Neural progenitor cell (in vitro differentiated cells): ENCODE data around the gene GALR1. TPM values are rescaled to one million over a fixed set of nuclear protein-coding genes. Genes with fewer than 3 reads are reported as not detected.
"Not testable (repeated sequence)": the region's sequence is repeated elsewhere in the genome, so short reads cannot be mapped to it uniquely, and the experiment has no call there.

Experiments
- DNase-seq: peaks from one replicate; pipeline ENCODE4 v3.0.0-alpha.2; 2016; ENCODE audit warnings: low spot score
- H2AFZ ChIP-seq: fragments of 200-600 bp; sonication (generic); replicated peaks from 2 replicates; pipeline ENCODE4 v1.6.1; 2016; ENCODE audit warnings: antibody characterized with exemption
- H3F3A ChIP-seq: fragments of 200-600 bp; sonication (generic); 2 replicates; pipeline ENCODE4 v1.6.1; 2016; ENCODE audit warnings: antibody characterized with exemption, low read depth
- H3K27ac ChIP-seq: fragments of 200-600 bp; sonication (generic); 2 replicates; pipeline ENCODE4 v1.5.1; 2016; ENCODE audit warnings: mild to moderate bottlenecking
- H3K27me3 ChIP-seq: fragments of 200-600 bp; sonication (generic); 2 replicates; pipeline ENCODE4 v1.6.1; 2016; ENCODE audit warnings: mild to moderate bottlenecking, moderate library complexity
- H3K36me3 ChIP-seq: fragments of 200-600 bp; sonication (generic); 2 replicates; pipeline ENCODE4 v1.5.1; 2016
- H3K4me1 ChIP-seq: fragments of 200-600 bp; sonication (generic); 2 replicates; pipeline ENCODE4 v1.6.1; 2016; ENCODE audit warnings: mixed run types
- H3K4me2 ChIP-seq: fragments of 200-600 bp; sonication (generic); 2 replicates; pipeline ENCODE4 v1.6.1; 2016
- H3K4me3 ChIP-seq: fragments of 200-600 bp; sonication (generic); 2 replicates; pipeline ENCODE4 v1.5.1; 2016
- H3K79me2 ChIP-seq: fragments of 200-600 bp; sonication (generic); 2 replicates; pipeline ENCODE4 v1.6.1; 2016; ENCODE audit warnings: low read depth
- H3K9ac ChIP-seq: fragments of 200-600 bp; sonication (generic); 2 replicates; pipeline ENCODE4 v1.6.1; 2016
- H3K9me3 ChIP-seq: fragments of 200-600 bp; sonication (generic); 2 replicates; pipeline ENCODE4 v1.5.1; 2016; ENCODE audit warnings: low read depth
- H4K20me1 ChIP-seq: fragments of 200-600 bp; sonication (generic); 2 replicates; pipeline ENCODE4 v1.6.1; 2016; ENCODE audit warnings: low read depth
- H3K27ac Mint-ChIP-seq: 3 replicates; pipeline ENCODE4 v1.8.0; 2021; ENCODE audit warnings: mixed read lengths
- H3K27me3 Mint-ChIP-seq: 2 replicates; pipeline ENCODE4 v1.8.0; 2022; ENCODE audit warnings: low read depth, mild to moderate bottlenecking, inconsistent platforms, moderate library complexity, mixed read lengths; ENCODE audit not compliant: insufficient read depth
- H3K36me3 Mint-ChIP-seq: 3 replicates; pipeline ENCODE4 v1.8.0; 2021; ENCODE audit warnings: mixed read lengths
- H3K4me1 Mint-ChIP-seq: 3 replicates; pipeline ENCODE4 v1.8.0; 2021; ENCODE audit warnings: mixed read lengths
- H3K4me3 Mint-ChIP-seq: 3 replicates; pipeline ENCODE4 v1.8.0; 2021; ENCODE audit warnings: mild to moderate bottlenecking, moderate library complexity, mixed read lengths
- H3K9me3 Mint-ChIP-seq: 3 replicates; pipeline ENCODE4 v1.8.0; 2020; ENCODE audit warnings: mixed read lengths
- CTCF ChIP-seq: fragments of 200-600 bp; sonication (generic); IDR thresholded peaks from 2 replicates; pipeline ENCODE4 v1.5.1; 2017; ENCODE audit warnings: antibody characterized with exemption, mild to moderate bottlenecking
- EZH2 ChIP-seq: fragments of 200-600 bp; sonication (generic); IDR thresholded peaks from 2 replicates; pipeline ENCODE4 v1.6.1; 2017; ENCODE audit warnings: antibody characterized with exemption, mild to moderate bottlenecking, moderate library complexity
- EZH2phosphoT487 ChIP-seq: fragments of 200-600 bp; sonication (generic); IDR thresholded peaks from 2 replicates; pipeline ENCODE4 v1.6.1; 2017; ENCODE audit warnings: antibody characterized with exemption
- total RNA-seq: library from RNA; depleted of rRNA; stranded (reverse); fragments of >200 nt; gene quantifications from 2 replicates; pipeline ENCODE4 v1.2.3, GENCODE V29; 2015; ENCODE audit warnings: low replicate concordance

The GALR1 gene
- total RNA-seq, 1 donor from 2014 or later: not detected

GRCh38 chr18:77234504-77235365, 14.9 kb upstream of the GALR1 start:
- H4K20me1 ChIP-seq: no peaks in the 10 kb centered on the region
- no peak overlapping the region for H3K9ac ChIP-seq
- no peaks in the 10 kb centered on the region for H3K27me3 ChIP-seq
- no peak overlapping the region for H3K4me2 ChIP-seq
- peaks cover 6% of the 10 kb centered on the region for H3K9me3 ChIP-seq
- H3K4me3 ChIP-seq: no peak overlapping the region
- Mint-ChIP-seq H3K27ac (no peak overlapping the region), H3K27me3 (peaks cover 2% of the 10 kb centered on the region), H3K4me3 (no peak overlapping the region), H3K9me3 (peaks cover 17% of the 10 kb centered on the region), H3K4me1 (no peaks in the 10 kb centered on the region), H3K36me3 (no peaks in the 10 kb centered on the region)
- H3K36me3 ChIP-seq: no peaks in the 10 kb centered on the region
- TF ChIP-seq EZH2: no peak
- no peak for TF ChIP-seq CTCF
- TF ChIP-seq EZH2phosphoT487: no peak
- H3F3A ChIP-seq: no peaks in the 10 kb centered on the region
- no peak for DNase-seq
- H3K79me2 ChIP-seq: no peaks in the 10 kb centered on the region
- no peak overlapping the region for H3K27ac ChIP-seq
- no peaks in the 10 kb centered on the region for H3K4me1 ChIP-seq
- H2AFZ ChIP-seq: no peak overlapping the region

- H3K4me3 ChIP-seq, H3K4me3 Mint-ChIP-seq, DNase-seq, H2AFZ ChIP-seq, H3K4me2 ChIP-seq, H4K20me1 ChIP-seq, H3K79me2 ChIP-seq, H3K27me3 Mint-ChIP-seq, H3K9me3 ChIP-seq, H3K36me3 Mint-ChIP-seq, H3K4me1 ChIP-seq, H3K9ac ChIP-seq, H3K4me1 Mint-ChIP-seq, H3K27ac Mint-ChIP-seq, H3K36me3 ChIP-seq, H3K27ac ChIP-seq, H3F3A ChIP-seq, H3K27me3 ChIP-seq: not testable (repeated sequence)
- H3K9me3 Mint-ChIP-seq: peaks cover 31% of the 10 kb centered on the region
Measured at GRCh38 chr18:77239285-77239684, 10.4 kb upstream of the GALR1 start.

- peak overlapping the region; percentile 99 for H3K4me2 ChIP-seq
- H3K27ac ChIP-seq: no peak overlapping the region
- peak overlapping the region; percentile 74 for H3K4me3 ChIP-seq
- peaks cover 15% of the 10 kb centered on the region for H3K4me1 ChIP-seq
- peaks cover 74% of the 10 kb centered on the region for H3K27me3 ChIP-seq
- H3K27ac Mint-ChIP-seq: no peak overlapping the region
- H3K79me2 ChIP-seq: no peaks in the 10 kb centered on the region
- H3K9ac ChIP-seq: no peak overlapping the region
- H4K20me1 ChIP-seq: peaks cover 12% of the 10 kb centered on the region
- DNase-seq: peak; percentile 44
- H2AFZ ChIP-seq: peak overlapping the region; percentile 99
- H3K4me1 Mint-ChIP-seq: peaks cover 12% of the 10 kb centered on the region
- no peaks in the 10 kb centered on the region for H3K36me3 Mint-ChIP-seq
- H3K27me3 Mint-ChIP-seq: peaks cover 45% of the 10 kb centered on the region
- H3K36me3 ChIP-seq: no peaks in the 10 kb centered on the region
- peaks cover 5% of the 10 kb centered on the region for H3F3A ChIP-seq
- H3K4me3 Mint-ChIP-seq: peak overlapping the region; percentile 80
- H3K9me3 Mint-ChIP-seq: peaks cover 18% of the 10 kb centered on the region
- TF ChIP-seq EZH2: peak; percentile 9
- no peak for TF ChIP-seq EZH2phosphoT487
- peaks cover 3% of the 10 kb centered on the region for H3K9me3 ChIP-seq
Measured at GRCh38 chr18:77248873-77249568, 627 bp upstream of the GALR1 start.

GRCh38 chr18:77250501-77250925, 865 bp downstream of the GALR1 start:
- no peak overlapping the region for H3K9ac ChIP-seq
- Mint-ChIP-seq H3K4me3 (peak overlapping the region; percentile 81), H3K27ac (no peak overlapping the region), H3K36me3 (no peaks in the 10 kb centered on the region), H3K27me3 (peaks cover 46% of the 10 kb centered on the region), H3K9me3 (peaks cover 18% of the 10 kb centered on the region), H3K4me1 (peaks cover 16% of the 10 kb centered on the region)
- H4K20me1 ChIP-seq: peaks cover 12% of the 10 kb centered on the region
- H3K27ac ChIP-seq: no peak overlapping the region
- H2AFZ ChIP-seq: peak overlapping the region; percentile 99
- no peaks in the 10 kb centered on the region for H3K79me2 ChIP-seq
- peaks cover 86% of the 10 kb centered on the region for H3K27me3 ChIP-seq
- peak; percentile 45 for DNase-seq
- H3F3A ChIP-seq: peaks cover 5% of the 10 kb centered on the region
- peak overlapping the region; percentile 74 for H3K4me3 ChIP-seq
- H3K9me3 ChIP-seq: peaks cover 3% of the 10 kb centered on the region
- peak overlapping the region; percentile 99 for H3K4me2 ChIP-seq
- no peaks in the 10 kb centered on the region for H3K36me3 ChIP-seq
- no peak for TF ChIP-seq CTCF
- peak; percentile 55 for TF ChIP-seq EZH2
- no peak for TF ChIP-seq EZH2phosphoT487
- peaks cover 15% of the 10 kb centered on the region for H3K4me1 ChIP-seq
